HG03060 (cell line): Measurements from ENCODE around the gene FREM2.

Source experiments
- ATAC-seq: cut with Tn5 transposase; IDR thresholded peaks from one replicate; pipeline ENCODE4 v1.9.1; 2021; ENCODE audit warnings: low read depth, moderate number of reproducible peaks; ENCODE audit not compliant: unreplicated experiment

Gene FREM2

DNA sequence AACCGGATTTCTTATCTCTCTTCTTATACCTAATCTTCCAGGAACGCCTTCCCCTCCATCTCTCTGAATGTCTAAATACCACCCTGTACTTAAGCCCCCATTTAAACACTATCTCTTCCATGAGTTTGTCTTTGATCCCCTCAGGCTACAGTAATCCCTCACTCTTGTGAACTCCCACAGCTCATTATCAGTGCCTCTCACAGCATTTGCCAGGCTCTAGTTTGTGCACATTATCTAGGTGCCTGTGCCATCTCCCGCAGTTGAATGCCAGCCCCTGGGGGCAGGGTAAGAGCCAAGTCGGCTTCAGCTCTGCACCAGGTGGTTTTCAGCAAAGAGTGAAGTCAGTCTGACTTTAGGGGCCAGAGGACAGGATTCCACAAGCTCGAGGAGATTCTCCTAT lies 71.4 kb downstream of the FREM2 start:
- ATAC-seq = no peak

DNA sequence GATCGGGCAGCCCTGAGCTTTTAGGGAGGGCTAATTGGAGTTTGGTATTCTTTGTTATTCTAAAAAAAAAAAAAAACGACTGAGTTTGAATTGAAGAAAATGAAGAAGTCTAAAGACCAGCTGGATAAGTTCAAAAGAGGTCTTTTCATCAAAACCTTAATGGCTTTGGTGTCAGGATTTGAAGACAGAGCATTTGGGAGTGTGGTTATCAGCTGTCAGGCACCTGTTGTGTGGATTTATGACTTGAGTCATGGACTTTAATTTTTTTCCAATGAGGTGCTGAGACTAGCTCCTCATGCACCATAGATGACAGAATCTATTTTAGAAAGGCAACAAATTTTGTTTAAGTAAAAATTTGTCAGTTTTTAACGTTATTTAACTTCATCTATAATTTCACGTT lies 72.5 kb downstream of the FREM2 start:
- ATAC-seq = no peak

DNA sequence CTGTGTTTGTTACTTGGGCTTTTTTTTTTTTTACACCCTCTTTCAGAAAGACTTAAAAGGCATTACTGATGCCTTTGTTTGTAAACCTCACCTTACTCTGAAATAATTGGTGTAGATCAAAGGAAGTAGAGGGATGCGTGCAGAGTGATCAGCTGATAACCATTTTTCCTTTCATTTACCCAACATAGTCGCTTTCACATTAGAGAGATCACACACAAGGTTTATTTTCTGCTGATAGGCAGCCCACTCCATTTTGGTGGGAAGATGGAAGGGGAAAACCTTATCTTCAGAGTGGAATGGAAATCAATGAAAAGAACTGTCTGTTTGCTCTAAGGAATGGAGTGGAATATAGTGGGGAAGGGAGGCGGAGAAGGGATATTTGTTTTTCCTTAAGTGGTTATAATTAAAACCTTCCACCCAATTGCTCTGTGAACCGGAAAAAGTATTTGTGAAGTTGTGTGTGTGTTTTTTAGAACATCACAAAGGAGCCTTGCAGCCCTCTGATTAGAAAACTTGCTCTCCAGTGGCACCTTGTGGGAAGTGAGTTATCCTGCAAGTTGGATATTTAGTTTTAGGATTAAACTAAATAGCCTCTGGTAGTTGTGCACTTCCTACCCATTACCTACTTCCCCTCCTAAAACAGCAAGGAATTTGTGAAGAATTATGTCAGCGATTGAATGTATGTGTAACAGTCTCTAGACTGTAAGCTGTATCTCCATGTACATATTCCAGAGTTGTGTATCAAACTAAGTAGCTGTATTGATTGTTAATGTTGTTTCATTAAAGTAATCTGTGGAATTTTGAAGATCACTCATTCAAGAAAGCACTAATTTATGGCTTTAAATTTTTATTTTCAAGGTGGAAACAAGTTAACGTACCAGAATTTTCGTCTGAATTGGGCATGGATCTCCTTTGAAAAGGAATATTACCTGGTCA lies 76.8 kb downstream of the FREM2 start:
- no peak for ATAC-seq

DNA sequence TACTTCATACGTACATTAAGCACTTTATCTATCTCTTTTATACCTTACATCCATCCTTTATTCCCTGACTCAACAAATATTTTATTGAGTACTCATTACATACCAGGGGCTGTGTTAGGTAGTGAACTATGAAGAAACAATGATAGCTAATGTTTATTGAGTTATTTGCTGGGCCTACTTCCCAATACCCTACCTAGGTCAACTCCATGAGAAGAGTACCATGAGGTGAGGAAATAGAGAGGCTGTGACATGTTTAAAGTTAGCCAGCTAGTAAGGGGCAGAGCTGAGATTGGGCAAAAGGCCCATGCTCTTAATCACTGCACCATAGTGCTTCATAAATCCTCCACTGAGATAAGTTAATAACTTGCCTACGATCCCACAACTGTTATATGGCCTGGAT lies 79.9 kb downstream of the FREM2 start:
- no peak for ATAC-seq

GRCh38 chr13:38767506-38768265 lies 80.8 kb downstream of the FREM2 start:
- no peak for ATAC-seq

DNA sequence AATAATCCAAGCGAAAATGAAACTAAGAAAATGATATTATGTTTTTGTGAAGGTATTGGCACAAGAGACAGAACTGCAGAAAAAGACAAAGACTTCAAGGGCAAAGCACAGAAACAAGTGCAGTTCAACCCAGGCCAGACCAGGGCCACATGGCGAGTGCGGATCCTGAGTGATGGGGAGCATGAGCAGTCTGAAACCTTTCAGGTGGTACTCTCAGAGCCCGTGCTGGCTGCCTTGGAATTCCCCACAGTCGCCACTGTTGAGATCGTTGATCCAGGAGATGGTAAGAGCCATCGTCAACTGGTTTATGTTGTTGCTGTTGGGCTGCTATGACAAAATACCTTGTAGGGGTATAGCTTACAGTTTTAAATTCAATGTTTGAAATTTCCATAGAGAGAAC lies 82.6 kb downstream of the FREM2 start:
- ATAC-seq = no peak

DNA sequence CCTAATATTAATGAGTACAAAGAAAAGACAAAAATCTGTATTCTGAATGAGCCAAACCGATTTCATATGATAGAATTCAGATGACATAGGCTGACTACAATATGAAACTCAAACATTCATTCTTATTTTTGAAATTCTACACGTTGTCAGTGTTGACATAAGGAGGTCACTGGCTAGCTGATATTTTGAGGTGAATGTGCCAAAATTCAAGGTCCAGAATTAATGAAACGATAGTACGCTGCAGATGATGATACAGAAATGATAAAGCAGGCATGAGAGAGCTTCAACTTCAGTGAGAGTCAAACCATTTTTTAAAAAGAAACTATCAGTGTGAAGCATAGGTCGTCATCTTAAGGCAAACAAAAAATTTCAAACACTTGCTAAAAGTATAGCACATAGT lies 88.2 kb downstream of the FREM2 start:
- no peak for ATAC-seq

- no peak for ATAC-seq
Observed at GRCh38 chr13:38777347-38778119, 90.7 kb downstream of the FREM2 start.

DNA sequence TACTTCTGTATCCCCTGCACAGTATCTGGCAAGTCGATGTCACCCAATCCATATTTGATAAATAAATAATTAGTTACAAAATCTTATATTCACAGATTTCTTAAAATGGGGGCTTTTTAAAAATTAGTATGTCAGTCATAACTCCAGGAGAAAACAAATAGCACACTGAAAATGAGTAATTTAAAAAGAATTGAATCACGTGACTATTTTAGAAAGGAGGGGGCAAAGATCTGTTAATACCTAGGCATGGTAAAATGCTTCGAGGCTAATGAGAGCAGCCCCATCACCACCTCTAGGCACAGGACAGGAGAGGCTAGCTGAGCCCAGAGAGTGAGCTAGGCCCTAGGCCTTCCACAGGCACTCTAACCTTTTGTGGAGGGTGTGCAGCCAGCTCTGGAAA lies 94.7 kb downstream of the FREM2 start:
- no peak for ATAC-seq

DNA sequence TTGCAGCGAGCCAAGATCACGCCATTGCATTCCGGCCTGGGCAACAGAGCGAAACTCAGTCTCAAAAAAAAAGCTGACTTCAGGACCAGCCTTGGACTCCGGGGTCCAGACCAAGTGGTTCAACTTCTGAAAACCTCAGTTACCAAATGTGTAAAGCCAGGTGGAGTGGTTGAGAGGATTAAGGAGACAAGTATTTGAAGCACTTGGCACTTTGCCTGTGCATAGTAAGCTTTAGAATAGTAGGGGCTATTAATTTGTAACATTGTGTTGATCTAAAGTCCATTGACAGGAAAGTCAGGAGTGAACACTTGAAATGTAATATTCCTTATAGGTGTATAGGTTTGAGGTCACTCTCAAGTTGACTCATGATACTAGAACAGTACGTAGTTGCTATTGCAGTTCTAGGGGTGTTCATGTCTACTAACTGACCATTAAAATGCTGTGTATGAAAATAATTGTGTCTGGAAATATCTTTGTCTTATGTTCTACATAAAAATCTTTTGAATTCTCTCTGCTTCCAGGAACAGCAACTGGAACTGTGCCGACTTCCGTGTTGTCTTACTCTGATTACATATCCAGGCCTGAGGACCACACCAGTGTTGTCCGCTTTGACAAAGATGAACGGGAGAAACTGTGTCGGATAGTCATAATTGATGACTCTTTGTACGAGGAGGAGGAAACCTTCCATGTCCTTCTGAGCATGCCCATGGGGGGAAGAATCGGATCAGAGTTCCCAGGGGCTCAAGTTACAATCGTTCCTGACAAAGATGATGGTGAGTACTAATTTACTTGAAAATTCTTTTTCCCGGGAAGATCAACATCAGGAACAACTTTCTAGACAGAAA lies 97.4 kb downstream of the FREM2 start:
- ATAC-seq = no peak

DNA sequence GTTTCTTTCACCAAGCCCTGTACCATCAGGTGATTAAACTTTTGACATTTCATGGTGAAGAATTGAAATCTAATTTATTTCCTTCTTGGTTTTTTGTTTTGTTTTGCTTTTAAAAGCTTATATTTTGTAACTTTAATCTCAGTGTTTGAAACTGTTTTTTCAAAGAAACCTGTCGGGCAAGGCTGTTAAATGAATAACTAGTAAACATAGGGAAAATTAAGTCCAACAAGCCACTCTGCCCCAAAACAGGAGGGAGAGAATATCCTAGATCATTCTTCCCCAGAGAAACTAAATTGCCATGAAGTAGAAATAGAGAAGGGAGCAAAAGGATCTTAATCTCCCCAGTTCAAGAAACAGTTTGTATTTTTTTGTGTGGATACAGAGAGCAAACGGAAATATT lies 98.2 kb downstream of the FREM2 start:
- no peak for ATAC-seq

- ATAC-seq = no peak
Observed at GRCh38 chr13:38785490-38785889, 98.6 kb downstream of the FREM2 start.

DNA sequence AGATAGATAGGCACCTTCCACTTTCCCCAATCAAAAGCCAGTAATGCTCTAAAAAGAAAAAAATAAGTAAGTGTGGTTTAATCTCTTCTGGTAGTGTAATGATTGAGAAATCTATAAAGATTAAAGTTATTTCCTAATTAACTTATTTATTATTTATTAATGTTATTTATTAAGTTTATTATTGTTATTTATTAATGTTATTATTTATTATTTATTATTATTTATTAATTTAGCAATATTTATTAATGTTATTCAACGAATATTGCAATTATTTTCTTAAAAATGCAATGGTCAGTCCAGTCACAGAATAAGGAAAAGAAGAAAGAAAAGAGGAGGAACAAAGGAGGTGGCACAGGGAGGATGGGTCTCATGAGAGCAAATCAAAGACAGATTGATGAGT lies 100.7 kb downstream of the FREM2 start:
- ATAC-seq = no peak

- ATAC-seq = no peak
Observed at GRCh38 chr13:38796890-38797289, 110.0 kb downstream of the FREM2 start.

- no peak for ATAC-seq
Observed at GRCh38 chr13:38803531-38803930, 116.7 kb downstream of the FREM2 start.

DNA sequence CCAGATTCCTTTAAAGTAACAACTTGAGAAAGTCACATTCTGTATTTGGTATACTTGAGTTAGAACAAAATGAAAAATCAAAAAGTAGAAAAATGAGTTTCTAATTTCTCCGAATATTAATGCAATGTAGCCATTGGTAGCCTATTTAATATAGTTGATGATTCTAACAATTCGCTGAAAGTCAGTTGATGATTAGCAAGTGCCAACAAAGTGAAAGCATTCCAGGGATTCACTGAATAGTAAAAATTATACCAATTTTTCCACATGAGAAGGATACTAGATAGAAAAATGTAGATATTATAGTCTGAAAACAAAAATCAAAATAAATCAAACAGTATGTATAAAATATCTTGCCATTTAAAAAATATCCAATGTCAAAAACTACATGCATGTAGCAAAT lies 117.2 kb downstream of the FREM2 start:
- ATAC-seq = no peak

DNA sequence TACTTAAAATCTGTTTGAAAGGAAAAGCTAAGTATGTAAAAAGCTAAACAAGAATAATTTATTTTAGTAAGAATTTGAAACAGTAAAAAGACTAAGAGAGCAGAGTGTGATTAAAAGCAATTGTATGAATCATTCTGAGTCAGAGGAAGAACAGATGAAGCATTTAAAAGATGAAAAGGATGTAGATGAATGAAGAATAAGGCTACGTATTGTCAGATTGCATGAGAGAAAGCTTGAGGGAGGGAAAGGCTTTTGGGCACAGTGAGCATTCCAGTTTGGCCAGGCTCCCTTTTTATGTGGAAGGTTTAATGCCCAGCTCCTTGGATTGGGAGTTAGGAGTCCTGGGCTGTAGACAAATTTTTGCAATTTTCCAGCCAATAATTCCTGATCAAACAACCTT lies 117.7 kb downstream of the FREM2 start:
- no peak for ATAC-seq

- no peak for ATAC-seq
Observed at GRCh38 chr13:38814331-38814730, 127.5 kb downstream of the FREM2 start.

DNA sequence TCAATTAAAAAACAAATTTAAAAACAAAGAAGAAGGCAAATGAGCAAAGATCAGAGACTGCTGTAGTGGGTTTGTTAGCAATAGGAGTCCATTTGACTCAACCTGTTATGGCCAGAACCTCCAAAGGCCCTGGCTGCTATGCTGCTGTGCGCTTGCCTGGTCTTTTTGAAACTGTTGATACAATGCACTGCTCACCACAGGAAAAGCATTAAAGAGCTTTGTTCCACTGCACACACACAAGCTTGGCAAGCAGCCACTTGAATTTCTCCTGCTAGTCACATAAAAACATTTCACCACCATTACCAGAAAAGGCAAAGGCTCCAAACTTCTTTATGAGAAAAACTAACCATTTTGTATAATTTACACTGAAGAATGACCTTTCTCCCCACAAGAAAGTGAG lies 132.2 kb downstream of the FREM2 start:
- ATAC-seq = no peak

GRCh38 chr13:38819596-38819995 lies 132.7 kb downstream of the FREM2 start:
- no peak for ATAC-seq
